Measurements from ENCODE around the gene MSRB3. TPM values are rescaled to one million over a fixed set of nuclear protein-coding genes. Genes with fewer than 3 reads are reported as not detected.

The MSRB3 gene
- total RNA-seq = 10 to 100 TPM in 1 of 2 donors, 1 to 10 TPM in 1; 3.5 to 29.6 TPM

DNA sequence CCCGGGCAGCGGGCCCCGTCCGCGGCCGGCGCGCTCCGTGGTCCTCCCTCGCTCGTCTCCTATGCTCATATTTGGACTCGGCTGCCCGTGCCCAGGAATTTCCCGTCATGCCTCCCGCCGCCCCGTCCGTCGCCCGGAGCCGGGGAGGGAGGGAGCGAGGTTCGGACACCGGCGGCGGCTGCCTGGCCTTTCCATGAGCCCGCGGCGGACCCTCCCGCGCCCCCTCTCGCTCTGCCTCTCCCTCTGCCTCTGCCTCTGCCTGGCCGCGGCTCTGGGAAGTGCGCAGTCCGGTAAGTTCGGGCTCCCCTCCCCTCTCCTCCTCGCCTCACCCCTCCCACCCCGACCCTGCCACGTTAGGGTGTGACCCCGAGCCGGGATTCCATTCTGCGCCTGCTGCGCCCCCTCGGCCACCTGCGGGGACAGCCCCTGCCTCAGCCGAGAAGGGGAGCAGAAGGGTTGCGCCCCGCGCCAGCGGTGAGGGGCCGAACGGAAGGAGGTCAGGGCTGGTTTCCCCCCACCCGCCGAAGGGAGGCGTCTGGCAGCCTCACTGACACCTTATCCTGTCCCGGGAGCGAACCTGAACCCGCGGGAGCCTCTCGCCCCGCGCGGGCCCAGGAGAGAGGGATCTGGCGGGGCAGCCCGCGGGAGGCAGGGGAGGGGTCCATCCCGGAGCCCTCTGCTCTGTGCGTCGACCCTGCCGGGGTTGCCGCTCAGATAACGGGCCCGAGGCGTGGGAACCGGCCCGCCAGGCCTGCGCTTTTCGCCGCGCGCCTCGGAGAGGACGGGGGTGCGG, at the start of gene MSRB3:
Gene MSRB3, plus strand, starts transcription at position 108 of the 793 bp plus-strand sequence. CDS start 29,897 bp downstream, outside the sequence.
- Histone ChIP-seq H3K9ac (ENCODE audit: low read depth in 2 of 2, low read length in 2 of 2) (peak within 1 kb of the TSS in 1 of 2 donors; percentile 91), H3K27ac (peak within 1 kb of the TSS; percentile 42), H3K4me1 (no peaks in the 10 kb centered on the region), H3K4me3 (peak within 1 kb of the TSS; percentile 43), H3K9me3 (no peaks in the 10 kb centered on the region), H3K36me3 (no peaks in the 10 kb centered on the region), H3K27me3 (peaks cover 11% of the 10 kb centered on the region)
- TF ChIP-seq, protein P1, sequence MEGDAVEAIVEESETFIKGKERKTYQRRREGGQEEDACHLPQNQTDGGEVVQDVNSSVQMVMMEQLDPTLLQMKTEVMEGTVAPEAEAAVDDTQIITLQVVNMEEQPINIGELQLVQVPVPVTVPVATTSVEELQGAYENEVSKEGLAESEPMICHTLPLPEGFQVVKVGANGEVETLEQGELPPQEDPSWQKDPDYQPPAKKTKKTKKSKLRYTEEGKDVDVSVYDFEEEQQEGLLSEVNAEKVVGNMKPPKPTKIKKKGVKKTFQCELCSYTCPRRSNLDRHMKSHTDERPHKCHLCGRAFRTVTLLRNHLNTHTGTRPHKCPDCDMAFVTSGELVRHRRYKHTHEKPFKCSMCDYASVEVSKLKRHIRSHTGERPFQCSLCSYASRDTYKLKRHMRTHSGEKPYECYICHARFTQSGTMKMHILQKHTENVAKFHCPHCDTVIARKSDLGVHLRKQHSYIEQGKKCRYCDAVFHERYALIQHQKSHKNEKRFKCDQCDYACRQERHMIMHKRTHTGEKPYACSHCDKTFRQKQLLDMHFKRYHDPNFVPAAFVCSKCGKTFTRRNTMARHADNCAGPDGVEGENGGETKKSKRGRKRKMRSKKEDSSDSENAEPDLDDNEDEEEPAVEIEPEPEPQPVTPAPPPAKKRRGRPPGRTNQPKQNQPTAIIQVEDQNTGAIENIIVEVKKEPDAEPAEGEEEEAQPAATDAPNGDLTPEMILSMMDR (IDR thresholded peaks at IDR 0.05) = no peak
- intact Hi-C loops (cut with DNase I) = no loop called here
- DNase-seq = peak; percentile 46

DNA sequence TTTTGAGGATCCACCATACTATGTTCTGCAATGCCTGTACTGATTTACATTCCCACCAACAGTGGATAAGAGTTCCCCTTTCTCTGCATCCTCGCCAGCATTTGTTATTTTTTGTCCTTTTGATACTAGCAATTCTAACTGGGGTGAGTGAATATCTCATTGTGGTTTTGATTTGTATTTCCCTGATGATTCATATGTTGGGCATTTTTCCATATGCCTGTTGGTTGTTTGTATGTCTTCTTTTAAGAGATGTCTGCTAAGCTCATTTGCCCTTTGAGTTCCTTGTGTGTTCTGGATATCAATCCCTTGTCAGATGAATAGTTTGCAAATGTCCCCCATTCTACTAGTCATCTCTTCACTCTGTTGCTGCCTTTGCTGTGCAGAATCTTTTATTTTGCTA, 49.0 kb upstream of the MSRB3 start:
- no peaks in the 10 kb centered on the region for H3K9me3 ChIP-seq
- TF ChIP-seq, protein P1 (IDR thresholded peaks at IDR 0.05) = no peak
- no peaks in the 10 kb centered on the region for H3K27me3 ChIP-seq
- DNase-seq = no peak
- no peaks in the 10 kb centered on the region for H3K4me1 ChIP-seq
- no peaks in the 10 kb centered on the region for H3K36me3 ChIP-seq
- no peak overlapping the region for H3K4me3 ChIP-seq
- H3K27ac ChIP-seq = no peak overlapping the region
- intact Hi-C loops (cut with DNase I) = no loop called here
- no peak overlapping the region for H3K9ac ChIP-seq (ENCODE audit: low read depth in 2 of 2, low read length in 2 of 2)

- TF ChIP-seq, protein P1 (IDR thresholded peaks at IDR 0.05) = no peak
Observed at GRCh38 chr12:65232476-65233077, 45.9 kb upstream of the MSRB3 start.

DNA sequence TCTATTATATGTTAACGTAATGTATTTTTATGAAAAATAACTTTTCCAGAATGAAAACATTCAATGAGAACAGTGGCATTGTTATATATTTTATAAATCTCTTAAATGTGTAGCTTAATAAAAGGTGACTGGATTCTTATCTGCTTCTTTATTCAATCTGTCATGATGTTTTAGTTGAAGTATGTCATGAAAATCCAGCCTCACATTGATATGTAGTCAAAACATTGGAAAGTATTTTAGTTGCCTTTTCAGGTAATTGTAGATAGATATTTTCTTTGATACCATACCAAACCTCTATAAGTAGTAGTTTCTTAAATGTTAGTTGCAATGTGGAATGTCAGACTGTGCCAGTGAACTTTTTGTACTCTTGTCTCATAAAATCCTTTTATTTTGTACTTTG, 41.3 kb upstream of the MSRB3 start:
- intact Hi-C loops (cut with DNase I) = no loop called here
- Histone ChIP-seq H3K27me3 (no peaks in the 10 kb centered on the region), H3K9me3 (no peaks in the 10 kb centered on the region), H3K27ac (no peak overlapping the region), H3K4me1 (no peaks in the 10 kb centered on the region), H3K9ac (ENCODE audit: low read depth in 2 of 2, low read length in 2 of 2) (no peak overlapping the region), H3K4me3 (no peak overlapping the region), H3K36me3 (no peaks in the 10 kb centered on the region)
- DNase-seq = no peak
- TF ChIP-seq, protein P1 (IDR thresholded peaks at IDR 0.05) = no peak

More at GRCh38 chr12:65232476-65233077, 45.9 kb upstream of the MSRB3 start:
- H3K27ac ChIP-seq = no peak overlapping the region
- H3K9ac ChIP-seq (ENCODE audit: low read depth in 2 of 2, low read length in 2 of 2) = no peak overlapping the region
- no peak for DNase-seq
- no peak overlapping the region for H3K4me3 ChIP-seq
- no peaks in the 10 kb centered on the region for H3K36me3 ChIP-seq
- H3K27me3 ChIP-seq = no peaks in the 10 kb centered on the region
- intact Hi-C loops (cut with DNase I) = no loop called here
- H3K4me1 ChIP-seq = no peaks in the 10 kb centered on the region
- H3K9me3 ChIP-seq = no peaks in the 10 kb centered on the region

DNA sequence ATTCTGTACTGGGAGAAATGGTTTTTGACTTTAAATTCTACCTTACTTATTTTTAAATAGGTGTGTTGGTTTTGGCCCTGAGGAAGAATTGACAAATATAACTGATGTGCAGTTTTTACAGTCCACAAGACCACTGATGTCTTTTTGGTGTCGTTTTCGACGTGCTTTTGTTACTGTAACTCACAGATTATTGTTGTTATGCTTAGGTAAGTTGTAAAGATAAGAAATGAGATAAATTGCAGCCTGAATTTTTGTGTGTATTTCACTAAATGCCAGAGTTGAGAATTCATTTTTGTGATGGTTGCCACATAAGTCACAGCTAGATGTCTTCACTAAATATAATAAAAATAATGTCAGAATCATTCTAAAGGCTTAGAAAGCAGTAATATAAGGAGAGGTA, 39.9 kb upstream of the MSRB3 start:
- Histone ChIP-seq H3K4me1 (no peaks in the 10 kb centered on the region), H3K9ac (ENCODE audit: low read depth in 2 of 2, low read length in 2 of 2) (no peak overlapping the region), H3K9me3 (no peaks in the 10 kb centered on the region), H3K4me3 (no peak overlapping the region), H3K27me3 (no peaks in the 10 kb centered on the region), H3K36me3 (no peaks in the 10 kb centered on the region), H3K27ac (no peak overlapping the region)
- TF ChIP-seq, protein P1 (IDR thresholded peaks at IDR 0.05) = no peak
- no peak for DNase-seq
- intact Hi-C loops (cut with DNase I) = no loop called here
